ENCODE data around the gene NAV3.

Gene NAV3

GRCh38 chr12:77993658-77994057, 163.0 kb downstream of the NAV3 start:
- DNase-seq (ENCODE audit: low spot score): no peak

- DNase-seq (ENCODE audit: low spot score): no peak
Observed at GRCh38 chr12:77995436-77996167, 164.9 kb downstream of the NAV3 start.

DNA sequence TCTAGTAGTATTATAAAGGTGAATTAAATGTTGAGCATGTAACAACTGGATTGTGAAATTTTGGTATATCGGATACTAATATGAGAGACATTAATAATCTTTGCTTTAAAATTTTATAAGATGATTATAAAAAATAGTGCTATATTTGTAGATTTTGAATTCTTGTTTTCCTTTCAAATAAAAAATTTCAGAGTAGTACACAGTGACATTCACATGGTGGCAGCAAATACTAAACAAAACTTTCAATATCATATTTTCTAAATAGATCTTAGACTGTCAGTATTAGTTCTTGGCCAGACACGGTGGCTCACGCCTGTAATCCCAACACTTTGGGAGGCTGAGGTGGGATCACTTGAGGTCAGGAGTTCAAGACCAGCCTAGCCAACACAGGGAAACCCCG, 166.0 kb downstream of the NAV3 start:
- no peak for DNase-seq (ENCODE audit: low spot score)

- DNase-seq (ENCODE audit: low spot score): no peak
Observed at GRCh38 chr12:77998236-77998786, 167.6 kb downstream of the NAV3 start.

GRCh38 chr12:77999074-77999715, 168.5 kb downstream of the NAV3 start:
- peak; percentile 0 for DNase-seq (ENCODE audit: low spot score)

GRCh38 chr12:78002878-78003277, 172.2 kb downstream of the NAV3 start:
- no peak for DNase-seq (ENCODE audit: low spot score)

GRCh38 chr12:78004249-78005093, 173.8 kb downstream of the NAV3 start:
- DNase-seq (ENCODE audit: low spot score): no peak

- DNase-seq (ENCODE audit: low spot score): no peak
Observed at GRCh38 chr12:78005094-78005492, 174.4 kb downstream of the NAV3 start.

GRCh38 chr12:78007173-78007572, 176.5 kb downstream of the NAV3 start:
- no peak for DNase-seq (ENCODE audit: low spot score)

- no peak for DNase-seq (ENCODE audit: low spot score)
Observed at GRCh38 chr12:78009031-78009430, 178.3 kb downstream of the NAV3 start.

DNA sequence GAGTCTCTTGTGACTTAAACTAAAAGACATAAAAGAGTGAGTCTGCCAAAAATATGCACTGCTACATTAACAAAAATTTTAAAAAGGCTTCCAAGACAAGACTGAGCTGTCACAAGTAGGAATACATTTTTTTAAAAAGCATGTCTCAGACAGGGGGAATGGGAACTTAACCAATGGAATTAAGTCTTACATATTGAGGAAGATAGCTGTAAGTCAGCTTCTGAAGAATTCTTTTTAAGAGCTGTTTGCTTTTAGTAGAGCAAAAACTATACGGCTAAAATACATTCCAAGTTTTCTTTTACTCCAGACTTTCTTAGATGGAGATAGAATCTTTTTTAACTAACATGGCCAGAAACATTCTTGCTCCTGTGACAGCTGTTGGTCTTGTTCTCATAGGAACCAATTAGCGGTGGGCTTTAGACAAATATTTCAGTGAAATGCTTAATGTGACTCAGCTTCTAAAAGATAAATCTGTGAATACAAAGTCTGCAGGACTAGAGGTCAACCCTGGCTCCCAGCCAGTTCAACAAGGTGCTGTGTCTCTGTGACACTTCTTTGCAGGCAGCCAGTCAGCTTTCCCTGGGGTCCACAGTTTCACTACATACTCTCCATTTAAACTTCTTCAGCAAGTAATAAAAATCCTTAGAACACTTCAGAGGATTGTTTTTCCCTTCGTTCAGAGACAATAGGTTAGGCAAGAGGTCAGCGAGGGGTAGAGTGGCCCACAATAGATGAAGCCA, 187.6 kb downstream of the NAV3 start:
- no peak for DNase-seq (ENCODE audit: low spot score)

- DNase-seq (ENCODE audit: low spot score): no peak
Observed at GRCh38 chr12:78018939-78019338, 188.2 kb downstream of the NAV3 start.

- DNase-seq (ENCODE audit: low spot score): no peak
Observed at GRCh38 chr12:78028426-78028825, 197.7 kb downstream of the NAV3 start.

DNA sequence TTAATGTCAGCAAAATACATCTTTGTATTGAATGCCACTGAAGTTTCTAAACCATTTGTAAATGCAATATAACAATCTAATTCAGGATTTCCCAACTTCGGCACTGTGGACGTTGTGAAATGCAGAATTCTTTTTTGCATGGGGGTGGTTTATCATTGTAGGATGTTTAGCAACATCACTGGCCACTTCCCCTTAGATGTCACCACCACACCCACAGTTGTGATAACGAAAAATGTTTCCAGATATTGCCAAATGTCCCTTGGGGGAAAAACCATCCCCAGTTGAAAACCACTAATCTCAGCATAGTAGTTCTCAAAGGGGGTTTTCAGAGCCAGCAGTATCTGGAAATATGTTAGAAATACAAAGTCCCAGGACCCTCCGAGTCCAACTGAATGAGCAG, 203.3 kb downstream of the NAV3 start:
- no peak for DNase-seq (ENCODE audit: low spot score)

- no peak for DNase-seq (ENCODE audit: low spot score)
Observed at GRCh38 chr12:78035901-78036606, 205.4 kb downstream of the NAV3 start.

DNA sequence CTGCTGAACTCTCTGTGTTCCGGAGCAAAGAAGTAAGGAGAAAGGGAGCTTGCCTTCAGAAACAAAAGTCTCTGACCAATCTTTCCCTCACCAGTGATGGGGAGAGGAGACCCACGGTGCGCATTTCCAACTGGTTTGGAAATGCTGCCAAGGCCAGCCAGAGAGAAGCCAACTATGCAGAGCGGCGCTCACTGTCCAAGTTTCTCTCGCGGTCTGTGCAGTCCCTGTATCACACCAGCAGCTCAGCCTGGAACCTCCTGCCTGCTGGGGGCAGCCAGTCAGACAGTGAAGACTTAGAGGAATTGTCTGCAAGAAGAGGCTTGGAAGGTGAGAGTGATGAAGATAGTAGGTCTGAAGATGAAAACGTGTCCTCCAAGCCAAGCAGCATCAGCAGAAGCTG, 206.2 kb downstream of the NAV3 start:
- DNase-seq (ENCODE audit: low spot score): no peak

GRCh38 chr12:78037707-78038106, 207.0 kb downstream of the NAV3 start:
- no peak for DNase-seq (ENCODE audit: low spot score)

GRCh38 chr12:78038541-78038940, 207.8 kb downstream of the NAV3 start:
- no peak for DNase-seq (ENCODE audit: low spot score)

- no peak for DNase-seq (ENCODE audit: low spot score)
Observed at GRCh38 chr12:78038986-78039385, 208.3 kb downstream of the NAV3 start.

DNA sequence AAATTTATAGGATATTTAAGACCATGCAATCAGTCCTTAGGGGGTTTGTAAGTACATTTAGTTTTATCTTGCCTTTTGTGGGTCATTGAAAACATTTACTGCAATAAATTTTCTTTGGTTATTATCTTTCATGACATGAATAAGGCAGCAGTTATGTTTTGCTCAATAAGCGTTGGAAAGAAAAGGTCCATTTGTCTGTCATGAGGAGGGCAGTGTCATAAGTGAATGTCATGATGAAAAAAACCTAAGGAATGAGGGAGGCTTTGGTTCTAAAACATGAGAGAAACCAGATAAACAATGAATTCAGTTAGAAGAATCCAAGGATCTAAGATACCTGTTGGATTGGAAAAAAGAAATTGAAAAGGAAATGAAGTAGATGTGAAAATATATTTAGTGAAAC, 209.4 kb downstream of the NAV3 start:
- DNase-seq (ENCODE audit: low spot score): no peak

DNA sequence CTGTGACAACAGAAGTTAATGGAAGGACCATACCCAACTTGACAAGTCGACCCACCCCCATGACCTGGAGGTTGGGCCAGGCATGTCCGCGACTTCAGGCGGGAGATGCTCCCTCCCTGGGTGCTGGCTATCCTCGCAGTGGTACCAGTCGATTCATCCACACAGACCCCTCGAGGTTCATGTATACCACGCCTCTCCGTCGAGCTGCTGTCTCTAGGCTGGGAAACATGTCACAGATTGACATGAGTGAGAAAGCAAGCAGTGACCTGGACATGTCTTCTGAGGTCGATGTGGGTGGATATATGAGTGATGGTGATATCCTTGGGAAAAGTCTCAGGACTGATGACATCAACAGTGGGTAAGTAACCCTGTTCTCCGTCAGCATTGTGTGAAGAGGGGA, 220.1 kb downstream of the NAV3 start:
- DNase-seq (ENCODE audit: low spot score): no peak
